ENCODE results near the gene XIRP1.

Gene XIRP1

GRCh38 chr3:39137991-39138803 lies 54.2 kb downstream of the XIRP1 start:
- Histone ChIP-seq H3K4me1 (ENCODE audit: low read length) (no peaks in the 10 kb centered on the region), H3K4me2 (ENCODE audit: low read depth, low read length) (no peak overlapping the region), H3K79me2 (ENCODE audit: low read length) (no peaks in the 10 kb centered on the region), H3F3A (ENCODE audit: insufficient read depth, low read length) (no peaks in the 10 kb centered on the region), H4K20me1 (ENCODE audit: insufficient read depth, low read length) (no peaks in the 10 kb centered on the region), H2AFZ (ENCODE audit: low read length) (no peak overlapping the region), H3K27ac (ENCODE audit: low read length) (no peak overlapping the region), H3K27me3 (replicated peaks; ENCODE audit: insufficient read depth, low read length) (no peaks in the 10 kb centered on the region), H3K4me3 (ENCODE audit: low read length) (no peak overlapping the region), H3K9me3 (replicated peaks; ENCODE audit: insufficient read depth, low read length) (no peaks in the 10 kb centered on the region), H3K9ac (ENCODE audit: low read length) (no peak overlapping the region), H3K9me2 (replicated peaks; ENCODE audit: insufficient read depth, low read length) (no peaks in the 10 kb centered on the region), H3K36me3 (replicated peaks; ENCODE audit: insufficient read depth, low read length) (0 out of 2 replicates have a peak, but pooled peaks cover 2% of the 10 kb centered on the region)
- DNase-seq: no peak
- TF ChIP-seq CTCF (IDR thresholded peaks at IDR 0.05; ENCODE audit: low read length): no peak
- TF ChIP-seq EZH2phosphoT487 (IDR thresholded peaks at IDR 0.05; ENCODE audit: low read length): no peak
- no peak for TF ChIP-seq EZH2 (optimal IDR thresholded peaks at IDR 0.05; ENCODE audit: low read depth, low read length)

- TF ChIP-seq CTCF (IDR thresholded peaks at IDR 0.05; ENCODE audit: low read length): no peak
- TF ChIP-seq EZH2 (optimal IDR thresholded peaks at IDR 0.05; ENCODE audit: low read depth, low read length): no peak
- TF ChIP-seq EZH2phosphoT487 (IDR thresholded peaks at IDR 0.05; ENCODE audit: low read length): no peak
- H3K27ac ChIP-seq (ENCODE audit: low read length): no peak overlapping the region
These were observed 54.9 kb downstream of the XIRP1 start for GRCh38 chr3:39137435-39137936.

GRCh38 chr3:39136533-39137434 lies 55.6 kb downstream of the XIRP1 start:
- no peaks in the 10 kb centered on the region for H3K9me2 ChIP-seq (replicated peaks; ENCODE audit: insufficient read depth, low read length)
- no peaks in the 10 kb centered on the region for H3K4me1 ChIP-seq (ENCODE audit: low read length)
- H3K79me2 ChIP-seq (ENCODE audit: low read length): no peaks in the 10 kb centered on the region
- H3F3A ChIP-seq (ENCODE audit: insufficient read depth, low read length): no peaks in the 10 kb centered on the region
- H3K27ac ChIP-seq (ENCODE audit: low read length): no peak overlapping the region
- H3K9ac ChIP-seq (ENCODE audit: low read length): no peak overlapping the region
- H2AFZ ChIP-seq (ENCODE audit: low read length): no peak overlapping the region
- TF ChIP-seq EZH2 (optimal IDR thresholded peaks at IDR 0.05; ENCODE audit: low read depth, low read length) (no peak), EZH2phosphoT487 (IDR thresholded peaks at IDR 0.05; ENCODE audit: low read length) (no peak), CTCF (IDR thresholded peaks at IDR 0.05; ENCODE audit: low read length) (no peak)
- H3K4me2 ChIP-seq (ENCODE audit: low read depth, low read length): no peak overlapping the region
- H3K9me3 ChIP-seq (replicated peaks; ENCODE audit: insufficient read depth, low read length): no peaks in the 10 kb centered on the region
- H3K27me3 ChIP-seq (replicated peaks; ENCODE audit: insufficient read depth, low read length): no peaks in the 10 kb centered on the region
- no peak overlapping the region for H3K4me3 ChIP-seq (ENCODE audit: low read length)
- no peaks in the 10 kb centered on the region for H4K20me1 ChIP-seq (ENCODE audit: insufficient read depth, low read length)
- DNase-seq: no peak
- H3K36me3 ChIP-seq (replicated peaks; ENCODE audit: insufficient read depth, low read length): no peaks in the 10 kb centered on the region

More at GRCh38 chr3:39137435-39137936, 54.9 kb downstream of the XIRP1 start:
- no peaks in the 10 kb centered on the region for H4K20me1 ChIP-seq (ENCODE audit: insufficient read depth, low read length)
- no peak overlapping the region for H2AFZ ChIP-seq (ENCODE audit: low read length)
- H3F3A ChIP-seq (ENCODE audit: insufficient read depth, low read length): no peaks in the 10 kb centered on the region
- no peaks in the 10 kb centered on the region for H3K9me2 ChIP-seq (replicated peaks; ENCODE audit: insufficient read depth, low read length)
- no peak for DNase-seq
- no peak overlapping the region for H3K9ac ChIP-seq (ENCODE audit: low read length)
- no peaks in the 10 kb centered on the region for H3K9me3 ChIP-seq (replicated peaks; ENCODE audit: insufficient read depth, low read length)
- H3K79me2 ChIP-seq (ENCODE audit: low read length): no peaks in the 10 kb centered on the region
- no peaks in the 10 kb centered on the region for H3K4me1 ChIP-seq (ENCODE audit: low read length)
- H3K4me3 ChIP-seq (ENCODE audit: low read length): no peak overlapping the region
- no peak overlapping the region for H3K4me2 ChIP-seq (ENCODE audit: low read depth, low read length)
- no peaks in the 10 kb centered on the region for H3K27me3 ChIP-seq (replicated peaks; ENCODE audit: insufficient read depth, low read length)
- H3K36me3 ChIP-seq (replicated peaks; ENCODE audit: insufficient read depth, low read length): 0 out of 2 replicates have a peak, but pooled peaks cover under 1% of the 10 kb centered on the region

All from MM.1S (cell line).